Endothelial cell (in vitro differentiated cells): ENCODE data around the gene IYD. TPM values are rescaled to one million over a fixed set of nuclear protein-coding genes. Genes with fewer than 3 reads are reported as not detected.

Experiments used
- DNase-seq: peaks from one replicate; pipeline ENCODE4 v3.0.0; 2021; ENCODE audit warnings: low spot score
- H3K27ac Mint-ChIP-seq: one replicate; pipeline ENCODE4 v1.8.0; 2021; ENCODE audit warnings: mixed read lengths, inconsistent platforms; ENCODE audit not compliant: unreplicated experiment
- H3K27me3 Mint-ChIP-seq: one replicate; pipeline ENCODE4 v1.8.0; 2021; ENCODE audit warnings: mild to moderate bottlenecking, moderate library complexity, mixed read lengths, inconsistent platforms; ENCODE audit not compliant: unreplicated experiment
- H3K36me3 Mint-ChIP-seq: one replicate; pipeline ENCODE4 v1.8.0; 2021; ENCODE audit warnings: mild to moderate bottlenecking, low read depth, mixed read lengths, inconsistent platforms; ENCODE audit not compliant: unreplicated experiment
- H3K4me1 Mint-ChIP-seq: one replicate; pipeline ENCODE4 v1.8.0; 2021; ENCODE audit warnings: mild to moderate bottlenecking, mixed read lengths, inconsistent platforms; ENCODE audit not compliant: unreplicated experiment
- H3K4me3 Mint-ChIP-seq: one replicate; pipeline ENCODE4 v1.8.0; 2021; ENCODE audit warnings: mild to moderate bottlenecking, mixed read lengths, inconsistent platforms; ENCODE audit not compliant: unreplicated experiment
- H3K9me3 Mint-ChIP-seq: one replicate; pipeline ENCODE4 v1.8.0; 2021; ENCODE audit warnings: mixed read lengths, inconsistent platforms; ENCODE audit not compliant: unreplicated experiment
- CTCF ChIP-seq: fragments of 200-600 bp; sonication (generic); IDR thresholded peaks from one replicate; pipeline ENCODE4 v1.5.0; 2021; ENCODE audit warnings: antibody characterized with exemption; ENCODE audit not compliant: unreplicated experiment
- total RNA-seq: library from RNA; stranded (reverse); fragmentation: NEBNext Ultra II Directional; extraction: Animal tissue kit (Norgen Biotek cat#: 25700); gene quantifications from one replicate; pipeline ENCODE4 v1.2.1, GENCODE V29; 2021; ENCODE audit not compliant: unreplicated experiment

The IYD gene
- total RNA-seq, 1 donor from 2014 or later, result not detected

- no peak overlapping the region for H3K27ac Mint-ChIP-seq
- H3K4me1 Mint-ChIP-seq, result peaks cover 19% of the 10 kb centered on the region
- no peaks in the 10 kb centered on the region for H3K9me3 Mint-ChIP-seq
- peaks cover 4% of the 10 kb centered on the region for H3K36me3 Mint-ChIP-seq
- TF ChIP-seq CTCF, result no peak
- DNase-seq, result no peak
- peaks cover 2% of the 10 kb centered on the region for H3K27me3 Mint-ChIP-seq
- H3K4me3 Mint-ChIP-seq, result no peak overlapping the region
Observed at GRCh38 chr6:150425508-150425907, 56.7 kb downstream of the IYD start.

GRCh38 chr6:150426198-150426597 lies 57.4 kb downstream of the IYD start:
- no peak for DNase-seq
- Mint-ChIP-seq H3K4me3 (no peak overlapping the region), H3K27ac (no peak overlapping the region), H3K9me3 (no peaks in the 10 kb centered on the region), H3K36me3 (peaks cover 4% of the 10 kb centered on the region), H3K4me1 (peaks cover 16% of the 10 kb centered on the region), H3K27me3 (peaks cover 2% of the 10 kb centered on the region)
- TF ChIP-seq CTCF, result no peak

GRCh38 chr6:150427037-150427602 lies 58.3 kb downstream of the IYD start:
- Mint-ChIP-seq H3K27me3 (peaks cover 2% of the 10 kb centered on the region), H3K27ac (no peak overlapping the region), H3K4me1 (peaks cover 15% of the 10 kb centered on the region), H3K4me3 (no peak overlapping the region), H3K9me3 (no peaks in the 10 kb centered on the region), H3K36me3 (peaks cover 4% of the 10 kb centered on the region)
- DNase-seq, result no peak
- TF ChIP-seq CTCF, result no peak

- no peak overlapping the region for H3K27ac Mint-ChIP-seq
- no peak for DNase-seq
- peaks cover 2% of the 10 kb centered on the region for H3K27me3 Mint-ChIP-seq
- H3K9me3 Mint-ChIP-seq, result no peaks in the 10 kb centered on the region
- peaks cover 4% of the 10 kb centered on the region for H3K36me3 Mint-ChIP-seq
- H3K4me3 Mint-ChIP-seq, result no peak overlapping the region
- H3K4me1 Mint-ChIP-seq, result peaks cover 15% of the 10 kb centered on the region
- TF ChIP-seq CTCF, result no peak
Observed at GRCh38 chr6:150427843-150428242, 59.0 kb downstream of the IYD start.

GRCh38 chr6:150430815-150431214 lies 62.0 kb downstream of the IYD start:
- Mint-ChIP-seq H3K4me3 (no peak overlapping the region), H3K9me3 (no peaks in the 10 kb centered on the region), H3K27ac (no peak overlapping the region), H3K36me3 (peaks cover 4% of the 10 kb centered on the region), H3K4me1 (peaks cover 17% of the 10 kb centered on the region), H3K27me3 (peaks cover 6% of the 10 kb centered on the region)
- no peak for DNase-seq
- TF ChIP-seq CTCF, result no peak
